Neural crest cell (in vitro differentiated cells): ENCODE measurements around the gene GNG7. TPM values are rescaled to one million over a fixed set of nuclear protein-coding genes. Genes with fewer than 3 reads are reported as not detected.
A peak's percentile ranks its signal among the peaks of the same experiment; 100 is the strongest.

Experiments used
- DNase-seq: peaks from one replicate; pipeline ENCODE4 v3.0.0; 2021; ENCODE audit warnings: low read depth, mixed read lengths, low spot score
- H3K27ac Mint-ChIP-seq: one replicate; pipeline ENCODE4 v1.8.0; 2021; ENCODE audit warnings: mild to moderate bottlenecking, mixed read lengths; ENCODE audit not compliant: unreplicated experiment
- H3K27me3 Mint-ChIP-seq: 2 replicates; pipeline ENCODE4 v1.8.0; 2021; ENCODE audit warnings: low read depth, mild to moderate bottlenecking, mixed read lengths
- H3K36me3 Mint-ChIP-seq: 2 replicates; pipeline ENCODE4 v1.8.0; 2021; ENCODE audit warnings: low read depth, mild to moderate bottlenecking, mixed read lengths
- H3K4me1 Mint-ChIP-seq: 2 replicates; pipeline ENCODE4 v1.8.0; 2021; ENCODE audit warnings: mixed read lengths
- H3K4me3 Mint-ChIP-seq: one replicate; pipeline ENCODE4 v1.8.0; 2021; ENCODE audit warnings: mild to moderate bottlenecking, mixed read lengths
- H3K9me3 Mint-ChIP-seq: 2 replicates; pipeline ENCODE4 v1.8.0; 2021; ENCODE audit warnings: mixed read lengths
- CTCF ChIP-seq: fragments of 200-600 bp; sonication (generic); conservative IDR thresholded peaks from 2 replicates; pipeline ENCODE4 v1.5.0; 2021; ENCODE audit warnings: antibody characterized with exemption, mild to moderate bottlenecking
- total RNA-seq: library from RNA; stranded (reverse); gene quantifications from 2 replicates; pipeline ENCODE4 v1.2.1, GENCODE V29; 2021

Gene GNG7
- total RNA-seq, 1 donor from 2014 or later: 13.9 TPM

GRCh38 chr19:2720777-2721569 lies 18.5 kb upstream of the GNG7 start, which contains the start of gene DIRAS1:
TSS of gene DIRAS1 (minus strand) at chr19:2721372. CDS start at chr19:2717806, 3,566 bp downstream.
- peak; percentile 45 for DNase-seq
- H3K36me3 Mint-ChIP-seq: peaks cover under 1% of the 10 kb centered on the region

GRCh38 chr19:2719920-2720776 lies 17.7 kb upstream of the GNG7 start:
- H3K4me3 Mint-ChIP-seq: peak overlapping the region; percentile 85
- TF ChIP-seq CTCF: no peak
- peak; percentile 18 for DNase-seq
- H3K27ac Mint-ChIP-seq: no peak overlapping the region
- H3K4me1 Mint-ChIP-seq: peaks cover 11% of the 10 kb centered on the region
- H3K36me3 Mint-ChIP-seq: peaks cover 8% of the 10 kb centered on the region
- peaks cover 24% of the 10 kb centered on the region for H3K27me3 Mint-ChIP-seq
- H3K9me3 Mint-ChIP-seq: peaks cover 8% of the 10 kb centered on the region

More at GRCh38 chr19:2720777-2721569, 18.5 kb upstream of the GNG7 start, which contains the start of gene DIRAS1:
- peaks cover 11% of the 10 kb centered on the region for H3K4me1 Mint-ChIP-seq
- peaks cover 25% of the 10 kb centered on the region for H3K27me3 Mint-ChIP-seq
- TF ChIP-seq CTCF: no peak
- peak within 1 kb of the TSS; percentile 86 for H3K4me3 Mint-ChIP-seq
- no peaks in the 10 kb centered on the region for H3K9me3 Mint-ChIP-seq
- H3K27ac Mint-ChIP-seq: no peak within 1 kb of the TSS

GRCh38 chr19:2719232-2719735 lies 16.8 kb upstream of the GNG7 start:
- H3K36me3 Mint-ChIP-seq: peaks cover 10% of the 10 kb centered on the region
- peaks cover 22% of the 10 kb centered on the region for H3K27me3 Mint-ChIP-seq
- H3K27ac Mint-ChIP-seq: no peak overlapping the region
- peaks cover 8% of the 10 kb centered on the region for H3K4me1 Mint-ChIP-seq
- TF ChIP-seq CTCF: no peak
- H3K9me3 Mint-ChIP-seq: peaks cover 10% of the 10 kb centered on the region
- H3K4me3 Mint-ChIP-seq: peak overlapping the region; percentile 44
- no peak for DNase-seq

GRCh38 chr19:2717638-2718541 lies 15.4 kb upstream of the GNG7 start:
- TF ChIP-seq CTCF: no peak
- H3K9me3 Mint-ChIP-seq: peaks cover 10% of the 10 kb centered on the region
- peaks cover 14% of the 10 kb centered on the region for H3K27me3 Mint-ChIP-seq
- no peak overlapping the region for H3K4me3 Mint-ChIP-seq
- DNase-seq: no peak
- peaks cover 10% of the 10 kb centered on the region for H3K36me3 Mint-ChIP-seq
- peaks cover 6% of the 10 kb centered on the region for H3K4me1 Mint-ChIP-seq
- H3K27ac Mint-ChIP-seq: no peak overlapping the region
